ENCODE results near the gene RUSC1. TPM values are rescaled to one million over a fixed set of nuclear protein-coding genes. Genes with fewer than 3 reads are reported as not detected.

RUSC1 gene
- total RNA-seq, 1 experiment from 2014 or later: 66.9 TPM

- DNase-seq: no peak
- H3K4me2 ChIP-seq (ENCODE audit: insufficient read depth, insufficient read length, low read length): no peak overlapping the region
- WGBS (ENCODE audit: extremely low coverage, insufficient read length, low lambda C conversion rate): no CpG with 5 or more reads among the region's 7 CpGs
- no peak overlapping the region for H3K4me3 Mint-ChIP-seq
- H3K23me2 ChIP-seq (ENCODE audit: insufficient read length, low read depth, low read length, poor library complexity, severe bottlenecking): peaks cover 10% of the 10 kb centered on the region
- no peak overlapping the region for H2AK5ac ChIP-seq (ENCODE audit: insufficient read length, low read length)
- no peak overlapping the region for H2BK20ac ChIP-seq (ENCODE audit: low read depth, low read length, poor library complexity, severe bottlenecking)
- H3K9me3 Mint-ChIP-seq: no peaks in the 10 kb centered on the region
- no peak overlapping the region for H3K56ac ChIP-seq (ENCODE audit: insufficient read length, low read depth, low read length)
- no peak for TF ChIP-seq CTCF (conservative IDR thresholded peaks at IDR 0.05)
- H2BK120ac ChIP-seq (ENCODE audit: low read depth, low read length, poor library complexity, severe bottlenecking): no peak overlapping the region
- no peak overlapping the region; a peak in 1 of 7 replicates for H3K27ac Mint-ChIP-seq
- no peak overlapping the region for H2BK5ac ChIP-seq (ENCODE audit: insufficient read length, low read length)
- H3K79me1 ChIP-seq (ENCODE audit: insufficient read depth, low read depth, low read length, poor library complexity, severe bottlenecking): peaks cover 5% of the 10 kb centered on the region
- H3K14ac ChIP-seq (ENCODE audit: insufficient read depth, low read length): no peak overlapping the region
- no peak overlapping the region for H2BK12ac ChIP-seq (ENCODE audit: insufficient read length, low read depth, low read length)
- peaks cover 9% of the 10 kb centered on the region; the same call in 1 of the 2 replicates for H3K79me2 ChIP-seq (ENCODE audit: insufficient read depth, low read length)
- peaks cover 10 to 12% (median 11%) of the 10 kb centered on the region in 3 experiments; a peak in 6 of 7 replicates for H3K36me3 Mint-ChIP-seq (ENCODE audit: insufficient read depth in 1 of 3, low read depth in 3 of 3)
- no peak overlapping the region for H3T11ph ChIP-seq (ENCODE audit: low read length)
- H3K23ac ChIP-seq (ENCODE audit: insufficient read length, low read depth, low read length): no peak overlapping the region
- H3K27me3 ChIP-seq (ENCODE audit: insufficient read depth, low read length): no peaks in the 10 kb centered on the region
- peaks cover 3% of the 10 kb centered on the region; the same call in 1 of the 2 replicates for H3K4me1 ChIP-seq (ENCODE audit: insufficient read depth, low read length)
- no peaks in the 10 kb centered on the region; the same call in 1 of the 2 replicates for H3K27me3 Mint-ChIP-seq (ENCODE audit: low read depth)
- H4K20me1 ChIP-seq (ENCODE audit: control insufficient read depth, insufficient read depth, insufficient read length): no peaks in the 10 kb centered on the region
- H3K18ac ChIP-seq (ENCODE audit: insufficient read length, low read depth, low read length): no peak overlapping the region
- H3K4ac ChIP-seq (ENCODE audit: low read depth, low read length): no peak overlapping the region
- no peak overlapping the region for H4K5ac ChIP-seq (ENCODE audit: insufficient read length, low read depth, low read length)
- H3K27ac ChIP-seq (ENCODE audit: insufficient read length, low read depth, low read length): no peak overlapping the region
- H3K9ac ChIP-seq (ENCODE audit: extremely low read depth, insufficient read length, low read length): no peak overlapping the region
- H3K9me3 ChIP-seq (ENCODE audit: control insufficient read depth, low read depth, low read length): no peaks in the 10 kb centered on the region
- H3K4me1 Mint-ChIP-seq: peaks cover 13 to 24% of the 10 kb centered on the region in 2 experiments
- no peak overlapping the region for H2AFZ ChIP-seq (ENCODE audit: low read length)
- H4K8ac ChIP-seq (replicated peaks; ENCODE audit: insufficient read length, low read depth, low read length): no peak overlapping the region
- H2BK15ac ChIP-seq (ENCODE audit: low read depth, low read length): no peak overlapping the region
- H4K91ac ChIP-seq (ENCODE audit: insufficient read length, low read depth, low read length): no peak overlapping the region
Observed at GRCh38 chr1:155305881-155306391, 14.8 kb upstream of the RUSC1 start.
